Esophagus muscularis mucosa (tissue), 4 donors: ENCODE results near the gene PCNX1. TPM values are rescaled to one million over a fixed set of nuclear protein-coding genes. Genes with fewer than 3 reads are reported as not detected.

Experiments used
- DNase-seq: peaks from one replicate; pipeline ENCODE4 v3.0.0-alpha.2; 2017; ENCODE audit errors: extremely low spot score
- H3K27ac ChIP-seq, 4 donors: fragments of 200-600 bp; sonication (generic); replicated peaks in 1 of 4; 1 replicate in 3 of 4; 2 replicates in 1 of 4; pipeline ENCODE4 v1.5.1; 2016 to 2019; ENCODE audit warnings: mild to moderate bottlenecking in 1 of 4
- H3K27me3 ChIP-seq, 4 donors: fragments of 200-600 bp; sonication (generic); one replicate each; pipeline versions ENCODE4 v1.5.1 to v1.6.0; 2016 to 2019
- H3K36me3 ChIP-seq, 4 donors: fragments of 200-600 bp; sonication (generic); one replicate each; pipeline ENCODE4 v1.5.1; 2016 to 2019
- H3K4me1 ChIP-seq, 4 donors: fragments of 200-600 bp; sonication (generic); one replicate each; pipeline ENCODE4 v1.5.1; 2016 to 2019
- H3K4me3 ChIP-seq, 4 donors: fragments of 200-600 bp; sonication (generic); 1 replicate in 2 of 4; 2 replicates in 2 of 4; pipeline ENCODE4 v1.5.1; 2016 to 2019; ENCODE audit warnings: mild to moderate bottlenecking in 4 of 4, moderate library complexity in 1 of 4
- H3K9me3 ChIP-seq, 4 donors: fragments of 200-600 bp; sonication (generic); 1 replicate in 3 of 4; 2 replicates in 1 of 4; pipeline ENCODE4 v1.5.1; 2016 to 2019
- CTCF ChIP-seq, 3 experiments: fragments of 200-600 bp in 2 of 3; fragments of 450-650 bp in 1 of 3; sonication (generic) in 2 of 3; IDR thresholded peaks; one replicate each; pipeline ENCODE4 v1.5.1; 2017 to 2019; ENCODE audit warnings: antibody characterized with exemption in 3 of 3, mild to moderate bottlenecking in 2 of 3, moderate library complexity in 1 of 3
- EP300 ChIP-seq: sonication (generic); formaldehyde crosslinking; IDR thresholded peaks from one replicate; pipeline ENCODE4 v1.6.1; 2017; ENCODE audit warnings: antibody characterized with exemption
- POLR2A ChIP-seq: fragments of 450-650 bp; IDR thresholded peaks from one replicate; pipeline ENCODE4 v1.6.1; 2017; ENCODE audit warnings: antibody characterized with exemption, moderate library complexity, mild to moderate bottlenecking, low read depth
- POLR2AphosphoS5 ChIP-seq, 2 donors: sonication (generic); formaldehyde crosslinking; IDR thresholded peaks; one replicate each; pipeline ENCODE4 v1.6.1; 2017; ENCODE audit warnings: antibody characterized with exemption in 2 of 2
- WGBS: methylation state at CpG from one replicate; pipeline ENCODE4 v1.1.5; 2018; 5-methylcytosine and 5-hydroxymethylcytosine counted together
- intact Hi-C: fragments of 100-400 bp; cut with DNase I; formaldehyde crosslinking; loops from one replicate; pipeline ENCODE4 v1.15.1; 2023
- total RNA-seq, 4 donors: library from RNA; depleted of rRNA; stranded (reverse); fragments of >200 nt; gene quantifications; one replicate each; pipeline versions ENCODE4 v1.1.0 to v1.2.1, GENCODE V29; 2016

Gene PCNX1
- total RNA-seq, 4 donors from 2014 or later, result 56.3 to 62.5 (median 59.6) TPM

- no peak for TF ChIP-seq CTCF (IDR thresholded peaks at IDR 0.05)
- TF ChIP-seq POLR2A, result no peak
- no peak for TF ChIP-seq EP300
- TF ChIP-seq POLR2AphosphoS5 (IDR thresholded peaks at IDR 0.05), result no peak
- Histone ChIP-seq H3K27ac (no peak overlapping the region), H3K4me1 (no peaks in the 10 kb centered on the region), H3K9me3 (no peaks in the 10 kb centered on the region), H3K36me3 (peaks cover 13 to 38% (median 27%) of the 10 kb centered on the region in 4 donors), H3K27me3 (no peaks in the 10 kb centered on the region), H3K4me3 (no peak overlapping the region)
- DNase-seq, result no peak
- intact Hi-C loops, result no loop called here
These were observed 206.1 kb downstream of the PCNX1 start for GRCh38 chr14:71113376-71113775.

DNA sequence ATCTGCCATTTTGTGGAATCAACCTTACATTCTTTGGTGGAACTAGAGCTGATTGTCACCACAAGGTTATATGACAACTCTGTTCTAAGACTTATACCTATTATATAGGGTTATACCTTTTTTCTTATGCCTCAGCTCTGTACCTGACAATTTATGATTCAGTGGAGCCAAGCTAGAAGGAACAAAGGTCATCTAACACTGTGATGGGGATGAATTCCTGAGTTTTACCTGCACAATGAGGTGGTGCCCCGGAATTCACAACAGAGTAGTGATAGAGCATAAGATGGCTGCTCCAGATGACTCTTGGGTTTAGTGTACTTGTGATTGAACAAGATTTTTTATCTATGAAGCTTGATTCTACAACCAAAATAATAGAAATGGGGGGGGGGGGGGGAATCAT is 207.3 kb downstream of the PCNX1 start:
- 100% methylated on average over 1 of the region's 1 CpG for WGBS
- intact Hi-C loops, result no loop called here
- Histone ChIP-seq H3K9me3 (no peaks in the 10 kb centered on the region), H3K4me1 (no peaks in the 10 kb centered on the region), H3K27ac (no peak overlapping the region), H3K27me3 (no peaks in the 10 kb centered on the region), H3K36me3 (peaks cover 2 to 26% (median 16%) of the 10 kb centered on the region in 4 donors), H3K4me3 (no peak overlapping the region)
- no peak for DNase-seq
- TF ChIP-seq EP300 (no peak), POLR2AphosphoS5 (IDR thresholded peaks at IDR 0.05) (no peak), CTCF (IDR thresholded peaks at IDR 0.05) (no peak), POLR2A (no peak)

DNA sequence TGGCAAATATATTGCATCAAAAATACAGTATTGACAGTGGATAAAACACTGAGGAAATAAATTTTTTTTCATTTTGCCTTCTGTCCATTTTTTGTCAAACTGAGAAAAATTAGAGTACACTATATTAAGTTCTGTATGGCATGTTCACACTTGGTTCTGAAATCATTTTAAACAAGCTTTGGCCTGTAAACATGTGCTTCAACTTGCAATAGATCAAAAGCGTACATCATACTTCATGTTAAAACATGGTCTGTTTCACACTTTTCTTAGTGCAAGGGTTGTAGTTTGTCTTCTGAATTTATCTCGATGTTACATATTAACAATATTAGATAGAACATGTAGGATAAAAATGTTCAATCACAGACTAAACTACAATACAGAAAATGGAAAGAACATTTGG is 208.0 kb downstream of the PCNX1 start:
- intact Hi-C loops, result no loop called here
- TF ChIP-seq CTCF (IDR thresholded peaks at IDR 0.05), result no peak
- no peak for TF ChIP-seq EP300
- no peak for TF ChIP-seq POLR2AphosphoS5 (IDR thresholded peaks at IDR 0.05)
- TF ChIP-seq POLR2A, result no peak
- H3K27ac ChIP-seq, result no peak overlapping the region
- no peak overlapping the region for H3K4me3 ChIP-seq
- H3K36me3 ChIP-seq, result peaks cover 0 to 18% (median 10%) of the 10 kb centered on the region in 4 donors
- 89% methylated on average over 2 of the region's 2 CpGs for WGBS
- no peaks in the 10 kb centered on the region for H3K4me1 ChIP-seq
- no peaks in the 10 kb centered on the region for H3K27me3 ChIP-seq
- H3K9me3 ChIP-seq, result no peaks in the 10 kb centered on the region
- no peak for DNase-seq

GRCh38 chr14:71115821-71116567 is 208.7 kb downstream of the PCNX1 start:
- no peak for DNase-seq
- intact Hi-C loops, result no loop called here
- Histone ChIP-seq H3K27ac (no peak overlapping the region), H3K27me3 (no peaks in the 10 kb centered on the region), H3K9me3 (no peaks in the 10 kb centered on the region), H3K4me1 (no peaks in the 10 kb centered on the region), H3K4me3 (no peak overlapping the region), H3K36me3 (peaks cover 0 to 11% (median 4%) of the 10 kb centered on the region in 4 donors)
- no peak for TF ChIP-seq EP300
- TF ChIP-seq CTCF (IDR thresholded peaks at IDR 0.05), result no peak
- TF ChIP-seq POLR2AphosphoS5 (IDR thresholded peaks at IDR 0.05), result no peak
- no peak for TF ChIP-seq POLR2A
- 92% methylated on average over 7 of the region's 7 CpGs for WGBS
